ENCODE data around the gene PHAF1.
A peak's percentile ranks its signal among the peaks of the same experiment; 100 is the strongest.

GRCh38 chr16:67184995-67185650, 75.4 kb downstream of the PHAF1 start:
- TF ChIP-seq CTCF (IDR thresholded peaks at IDR 0.05; ENCODE audit: low read length) (peak; percentile 82), EZH2 (IDR thresholded peaks at IDR 0.05; ENCODE audit: borderline replicate concordance, low read length) (no peak)
